ENCODE measurements around the gene POLR2J. TPM values are rescaled to one million over a fixed set of nuclear protein-coding genes. Genes with fewer than 3 reads are reported as not detected.
"Not testable (repeated sequence)": the region's sequence is repeated elsewhere in the genome, so short reads cannot be mapped to it uniquely, and the experiment has no call there.

Gene POLR2J
- total RNA-seq, 1 donor from 2014 or later, result 49.5 TPM

DNA sequence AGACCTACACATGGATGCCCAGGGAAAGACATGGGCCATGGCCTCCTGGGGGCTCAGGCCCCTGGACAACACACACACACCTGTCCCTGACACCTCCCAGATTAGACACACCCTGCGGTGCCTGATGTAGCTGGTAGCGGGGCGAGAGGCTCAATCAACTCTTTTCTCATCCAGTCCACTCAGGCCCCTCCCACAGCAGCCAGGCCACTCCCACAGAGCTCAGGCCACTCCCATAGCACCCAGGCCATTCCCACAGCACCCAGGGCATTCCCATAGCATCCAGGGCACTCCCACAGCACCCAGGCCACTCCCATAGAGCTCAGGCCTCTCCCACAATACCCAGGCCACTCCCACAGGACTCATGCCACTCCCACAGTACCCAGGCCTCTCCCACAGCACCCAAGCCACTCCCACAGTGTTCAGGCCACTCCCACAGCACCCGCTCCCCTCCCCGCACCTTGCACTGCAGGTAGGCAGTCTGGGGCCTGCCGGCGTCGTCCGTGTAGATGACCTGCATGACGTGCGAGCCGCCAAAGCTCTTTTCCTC lies 11.9 kb upstream of the POLR2J start:
- peak; percentile 49 for ATAC-seq (ENCODE audit: low read depth)
- DNase-seq, result peak; percentile 61
- H3K27me3 Mint-ChIP-seq; H3K4me1 Mint-ChIP-seq; H3K27ac Mint-ChIP-seq; CTCF ChIA-PET; H3K9me3 Mint-ChIP-seq; POLR2A ChIA-PET; H3K4me3 Mint-ChIP-seq; intact Hi-C loops (cut with micrococcal nuclease); H3K36me3 Mint-ChIP-seq (ENCODE audit: low read depth): not testable (repeated sequence)

DNA sequence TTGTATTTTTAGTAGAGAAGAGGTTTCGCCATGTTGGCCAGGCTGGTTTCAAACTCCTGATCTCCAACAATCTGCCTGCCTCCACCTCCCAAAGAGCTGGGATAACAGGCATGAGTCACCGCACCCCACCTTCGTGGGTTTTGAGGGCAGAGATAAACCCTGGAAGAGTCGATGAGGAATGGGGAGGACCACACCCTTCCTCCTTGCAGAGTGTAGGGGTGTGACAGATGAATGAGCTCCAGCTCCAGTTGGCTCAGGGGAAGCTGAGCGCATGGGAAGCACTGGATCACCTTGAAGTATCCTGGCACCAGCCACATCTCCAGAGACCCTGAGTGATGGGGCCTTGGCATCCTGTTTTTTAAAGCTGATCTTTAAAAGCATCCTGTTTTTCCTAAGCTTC lies 5.6 kb upstream of the POLR2J start:
- H3K9me3 Mint-ChIP-seq, result not testable (repeated sequence)

DNA sequence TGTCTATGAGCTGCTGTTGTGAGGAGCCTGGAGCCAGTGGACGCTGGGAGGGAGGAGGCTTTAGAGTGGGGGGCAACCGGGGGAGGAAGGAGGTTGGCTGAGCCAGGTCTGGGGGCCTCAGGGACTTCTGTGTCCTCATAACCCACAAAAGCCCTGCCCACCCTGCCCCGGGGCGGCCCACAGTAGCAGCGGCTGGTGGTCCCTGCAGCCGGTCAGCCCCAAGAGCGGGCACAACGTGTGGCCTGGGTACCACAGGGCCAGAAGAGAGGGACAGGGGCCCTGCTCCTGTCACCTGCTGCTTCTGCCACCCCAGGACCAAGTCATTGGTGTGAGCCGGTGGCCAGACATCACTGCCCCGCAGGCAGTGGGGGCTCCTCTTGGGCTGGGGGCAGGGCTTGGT lies 3.2 kb upstream of the POLR2J start:
- POLR2A ChIA-PET; intact Hi-C loops (cut with micrococcal nuclease); H3K4me1 Mint-ChIP-seq; ATAC-seq (ENCODE audit: low read depth); CTCF ChIA-PET; H3K4me3 Mint-ChIP-seq; H3K27me3 Mint-ChIP-seq; H3K9me3 Mint-ChIP-seq; H3K36me3 Mint-ChIP-seq (ENCODE audit: low read depth); H3K27ac Mint-ChIP-seq; DNase-seq: not testable (repeated sequence)

More for the DNA sequence above, 5.6 kb upstream of the POLR2J start:
- H3K27ac Mint-ChIP-seq; H3K4me3 Mint-ChIP-seq; H3K27me3 Mint-ChIP-seq; H3K4me1 Mint-ChIP-seq; intact Hi-C loops (cut with micrococcal nuclease); ATAC-seq (ENCODE audit: low read depth); H3K36me3 Mint-ChIP-seq (ENCODE audit: low read depth); POLR2A ChIA-PET; CTCF ChIA-PET; DNase-seq: not testable (repeated sequence)

DNA sequence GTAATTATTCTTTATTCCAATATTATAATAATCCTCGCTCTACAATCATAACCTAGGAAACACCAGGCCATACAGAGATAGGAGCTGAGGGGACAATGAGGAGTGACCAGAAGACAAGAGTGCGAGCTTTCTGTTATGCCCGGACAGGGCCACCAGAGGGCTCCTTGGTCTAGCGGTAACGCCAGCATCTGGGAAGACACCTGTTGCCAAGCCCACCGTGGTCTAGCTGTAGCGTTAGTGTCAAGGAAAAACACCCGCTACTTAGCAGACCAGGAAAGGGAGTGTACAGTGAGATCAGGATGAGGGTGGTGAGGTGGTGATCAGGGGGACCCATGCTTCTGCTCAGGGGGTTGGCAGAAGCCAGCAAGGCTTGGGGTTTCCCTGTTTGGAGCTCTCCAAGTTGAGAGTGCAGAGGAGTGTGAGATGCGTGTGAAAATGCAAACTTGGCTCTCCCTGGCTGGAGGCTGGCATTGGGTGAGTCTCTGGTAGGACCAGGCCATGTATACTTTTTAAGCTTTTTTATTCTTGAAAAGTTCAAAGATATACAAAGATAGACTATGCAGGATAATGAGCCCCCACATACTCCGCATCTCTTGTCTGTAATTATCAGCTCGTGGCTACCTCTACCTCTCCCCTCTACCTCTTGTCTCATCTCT lies 1.4 kb upstream of the POLR2J start:
- H3K9me3 Mint-ChIP-seq; ATAC-seq (ENCODE audit: low read depth); POLR2A ChIA-PET; H3K27ac Mint-ChIP-seq; H3K36me3 Mint-ChIP-seq (ENCODE audit: low read depth); H3K4me3 Mint-ChIP-seq; intact Hi-C loops (cut with micrococcal nuclease); CTCF ChIA-PET; H3K4me1 Mint-ChIP-seq; H3K27me3 Mint-ChIP-seq: not testable (repeated sequence)
- DNase-seq, result peak; percentile 31

DNA sequence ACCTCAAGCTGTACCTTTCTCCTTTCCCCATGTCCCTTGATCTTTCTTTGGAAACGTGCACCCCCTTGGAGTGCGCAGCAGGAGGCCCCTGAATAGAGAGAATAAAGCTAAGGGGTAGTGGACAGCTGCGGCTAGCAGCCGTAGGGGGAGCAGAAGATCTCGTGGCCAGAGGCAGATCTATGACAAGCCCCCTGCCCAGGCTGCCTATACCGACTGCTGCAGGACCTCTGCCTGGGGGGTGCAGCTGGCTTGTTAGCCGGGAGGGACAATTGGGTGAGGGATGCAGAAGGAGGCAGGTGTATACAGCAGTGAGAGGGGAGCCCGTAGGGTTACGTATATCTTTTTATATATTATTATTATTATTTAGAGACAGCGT lies 475 bp upstream of the POLR2J start:
- H3K27me3 Mint-ChIP-seq; H3K4me1 Mint-ChIP-seq; H3K4me3 Mint-ChIP-seq; H3K9me3 Mint-ChIP-seq; intact Hi-C loops (cut with micrococcal nuclease); H3K27ac Mint-ChIP-seq; CTCF ChIA-PET; H3K36me3 Mint-ChIP-seq (ENCODE audit: low read depth); POLR2A ChIA-PET; DNase-seq: not testable (repeated sequence)
- ATAC-seq (ENCODE audit: low read depth), result peak; percentile 12

DNA sequence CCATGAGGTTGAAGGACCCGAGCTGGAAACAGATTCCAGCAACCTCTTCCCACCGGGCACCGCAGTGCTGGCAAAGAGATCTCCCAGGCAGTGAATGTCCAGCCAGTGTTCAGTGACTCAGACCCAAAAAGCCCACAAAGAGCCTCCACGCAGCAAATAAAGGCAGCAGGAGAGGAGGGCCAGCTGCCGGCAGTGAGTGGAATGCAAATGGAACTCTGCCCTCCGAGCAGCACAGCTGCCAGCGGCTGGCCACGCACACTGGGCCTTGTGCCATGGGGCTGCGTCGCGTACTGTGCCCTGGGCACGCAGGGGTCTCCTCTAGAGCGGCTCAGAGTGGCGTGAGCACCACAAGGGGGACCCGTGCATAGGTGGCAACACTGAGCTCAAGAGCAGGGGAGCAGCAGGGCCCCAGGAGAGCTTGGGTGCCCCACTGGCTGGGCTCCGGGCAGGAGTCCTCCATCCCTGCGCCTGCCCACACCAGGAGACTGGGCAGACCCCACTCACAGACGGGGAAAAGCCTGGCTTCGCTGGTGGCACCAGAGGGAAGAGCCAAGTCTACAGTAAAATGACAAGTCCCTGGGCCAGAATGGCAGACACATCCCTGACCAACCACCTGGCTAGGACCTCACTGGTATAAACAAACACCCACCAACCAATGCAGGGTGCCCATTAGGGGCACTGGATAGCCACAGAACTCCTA lies 3.8 kb downstream of the POLR2J start:
- peak; percentile 10 for DNase-seq
- H3K27me3 Mint-ChIP-seq; POLR2A ChIA-PET; H3K4me1 Mint-ChIP-seq; H3K4me3 Mint-ChIP-seq; intact Hi-C loops (cut with micrococcal nuclease); H3K27ac Mint-ChIP-seq; ATAC-seq (ENCODE audit: low read depth); CTCF ChIA-PET; H3K9me3 Mint-ChIP-seq: not testable (repeated sequence)
- peaks cover 31% of the 10 kb centered on the region for H3K36me3 Mint-ChIP-seq (ENCODE audit: low read depth)

DNA sequence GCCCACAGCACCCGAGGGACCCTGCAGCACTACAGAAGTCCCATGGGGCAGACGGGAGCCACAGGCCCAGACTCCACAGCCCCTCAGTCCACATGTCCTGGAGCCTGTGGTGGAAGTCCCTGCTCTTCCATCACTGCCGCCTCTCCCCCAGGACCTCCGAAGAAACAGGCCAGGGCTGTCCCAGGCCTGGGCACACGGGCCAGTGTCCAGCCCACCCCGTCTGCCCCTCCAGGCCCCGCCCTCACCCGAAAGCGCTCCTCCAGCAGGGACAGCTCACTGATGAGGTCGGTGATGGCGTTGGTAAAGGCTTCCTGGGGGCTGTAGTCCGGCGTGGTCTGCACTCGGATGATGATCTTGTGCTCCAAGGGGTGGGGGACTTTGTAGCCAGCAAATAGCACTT lies 4.6 kb downstream of the POLR2J start:
- H3K4me3 Mint-ChIP-seq; POLR2A ChIA-PET; H3K27me3 Mint-ChIP-seq; H3K4me1 Mint-ChIP-seq; CTCF ChIA-PET; H3K9me3 Mint-ChIP-seq; intact Hi-C loops (cut with micrococcal nuclease); H3K27ac Mint-ChIP-seq; DNase-seq; ATAC-seq (ENCODE audit: low read depth): not testable (repeated sequence)
- peaks cover 31% of the 10 kb centered on the region for H3K36me3 Mint-ChIP-seq (ENCODE audit: low read depth)

DNA sequence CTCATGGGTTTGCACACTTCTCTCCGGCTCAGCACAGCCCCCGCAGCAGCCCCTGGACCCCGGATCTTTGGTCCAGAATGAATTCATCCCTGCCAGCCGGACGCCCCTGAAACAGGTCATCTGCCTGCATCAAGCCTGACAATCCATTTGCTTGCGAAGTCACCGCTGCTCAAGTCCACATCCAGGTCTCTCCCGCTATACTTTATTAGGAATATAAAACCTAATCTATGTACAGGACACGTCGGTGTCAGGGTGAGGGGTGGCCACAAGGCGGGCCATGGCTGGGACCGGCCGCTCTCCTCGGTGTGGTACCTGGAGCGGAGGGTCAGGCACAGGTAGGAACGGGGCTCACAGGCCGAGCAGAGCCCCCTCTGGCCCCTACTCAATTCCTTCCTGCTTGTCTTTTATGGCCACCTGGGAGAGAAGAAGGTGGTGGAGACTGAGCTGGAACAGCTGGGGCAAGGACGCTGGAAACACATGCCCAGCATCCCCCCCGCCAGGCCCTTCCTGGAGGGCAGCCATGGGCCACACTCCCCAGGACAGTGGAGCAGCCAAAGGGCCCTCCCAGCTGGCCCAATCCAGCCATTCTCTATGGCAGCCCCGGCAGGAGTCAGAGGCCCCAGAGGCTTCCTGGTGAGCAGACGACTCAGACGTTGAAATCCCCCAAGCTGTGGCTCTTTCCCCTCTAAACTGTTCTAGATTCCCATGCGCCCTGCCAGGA lies 5.3 kb downstream of the POLR2J start:
- Mint-ChIP-seq H3K9me3 (no peaks in the 10 kb centered on the region), H3K4me3 (no peak overlapping the region), H3K27ac (no peak overlapping the region), H3K4me1 (no peaks in the 10 kb centered on the region), H3K27me3 (no peaks in the 10 kb centered on the region), H3K36me3 (ENCODE audit: low read depth) (peaks cover 33% of the 10 kb centered on the region)
- ChIA-PET POLR2A (interaction anchor here (1.0 kb wide), 1 partner anchor 69 kb away, joined by 3 read pairs; no protein-coding TSS in a partner anchor), CTCF (interaction anchor here (1.7 kb wide), 1 partner anchor 69 kb away, joined by 5 read pairs; no protein-coding TSS in a partner anchor)
- no peak for ATAC-seq (ENCODE audit: low read depth)
- intact Hi-C loops (cut with micrococcal nuclease), result no loop called here
- no peak for DNase-seq
- TF ChIP-seq, protein P1, sequence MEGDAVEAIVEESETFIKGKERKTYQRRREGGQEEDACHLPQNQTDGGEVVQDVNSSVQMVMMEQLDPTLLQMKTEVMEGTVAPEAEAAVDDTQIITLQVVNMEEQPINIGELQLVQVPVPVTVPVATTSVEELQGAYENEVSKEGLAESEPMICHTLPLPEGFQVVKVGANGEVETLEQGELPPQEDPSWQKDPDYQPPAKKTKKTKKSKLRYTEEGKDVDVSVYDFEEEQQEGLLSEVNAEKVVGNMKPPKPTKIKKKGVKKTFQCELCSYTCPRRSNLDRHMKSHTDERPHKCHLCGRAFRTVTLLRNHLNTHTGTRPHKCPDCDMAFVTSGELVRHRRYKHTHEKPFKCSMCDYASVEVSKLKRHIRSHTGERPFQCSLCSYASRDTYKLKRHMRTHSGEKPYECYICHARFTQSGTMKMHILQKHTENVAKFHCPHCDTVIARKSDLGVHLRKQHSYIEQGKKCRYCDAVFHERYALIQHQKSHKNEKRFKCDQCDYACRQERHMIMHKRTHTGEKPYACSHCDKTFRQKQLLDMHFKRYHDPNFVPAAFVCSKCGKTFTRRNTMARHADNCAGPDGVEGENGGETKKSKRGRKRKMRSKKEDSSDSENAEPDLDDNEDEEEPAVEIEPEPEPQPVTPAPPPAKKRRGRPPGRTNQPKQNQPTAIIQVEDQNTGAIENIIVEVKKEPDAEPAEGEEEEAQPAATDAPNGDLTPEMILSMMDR (IDR thresholded peaks at IDR 0.05), result no peak
